ENCODE results near the gene EBPL.
A peak's percentile ranks its signal among the peaks of the same experiment; 100 is the strongest.
"Not testable (repeated sequence)": the region's sequence is repeated elsewhere in the genome, so short reads cannot be mapped to it uniquely, and the experiment has no call there.

EBPL gene

DNA sequence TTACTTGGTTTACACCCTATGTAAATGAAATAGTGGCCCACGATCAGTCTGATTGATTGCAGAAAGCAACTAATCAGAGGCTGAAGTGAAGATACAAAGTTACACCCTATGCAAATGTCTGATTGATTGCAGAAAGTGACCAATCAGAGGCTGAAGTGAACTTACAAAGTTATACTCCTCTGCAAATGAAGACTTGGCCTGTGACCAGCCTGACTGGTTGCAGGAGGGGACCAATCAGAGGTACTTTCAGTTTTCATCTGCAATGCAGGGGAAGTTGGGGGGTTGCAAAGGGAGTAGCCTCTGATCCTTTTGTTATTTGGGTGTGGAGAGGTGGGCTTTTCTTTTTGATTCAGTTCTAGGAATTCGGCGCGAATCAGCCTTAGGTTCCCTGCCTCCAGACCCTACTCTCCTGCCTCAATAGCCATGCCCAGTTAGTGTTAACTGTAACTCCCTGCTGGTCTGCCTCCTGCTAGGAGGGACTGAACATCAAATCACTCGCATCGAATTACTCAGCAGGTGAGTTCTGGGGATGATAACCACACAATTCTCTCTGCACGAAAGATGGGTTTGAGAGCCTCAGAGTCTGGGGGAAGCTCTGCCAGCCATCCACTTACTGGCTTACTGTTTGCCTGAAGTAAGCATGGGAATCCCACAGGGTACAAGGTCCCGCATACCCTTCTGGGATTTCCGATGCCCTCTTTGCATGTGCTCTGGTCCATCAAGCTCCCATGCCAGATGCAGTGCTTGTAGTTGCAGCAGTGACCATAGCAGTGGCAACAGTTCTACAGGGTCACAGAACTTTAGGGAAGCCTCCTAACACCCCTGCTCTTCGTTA, 55.5 kb downstream of the EBPL start:
- DNase-seq (ENCODE audit: low spot score) = no peak

GRCh38 chr13:49633710-49634109, 57.6 kb downstream of the EBPL start:
- no peak for DNase-seq (ENCODE audit: low spot score)

GRCh38 chr13:49632156-49632555, 59.1 kb downstream of the EBPL start:
- DNase-seq (ENCODE audit: low spot score) = no peak

DNA sequence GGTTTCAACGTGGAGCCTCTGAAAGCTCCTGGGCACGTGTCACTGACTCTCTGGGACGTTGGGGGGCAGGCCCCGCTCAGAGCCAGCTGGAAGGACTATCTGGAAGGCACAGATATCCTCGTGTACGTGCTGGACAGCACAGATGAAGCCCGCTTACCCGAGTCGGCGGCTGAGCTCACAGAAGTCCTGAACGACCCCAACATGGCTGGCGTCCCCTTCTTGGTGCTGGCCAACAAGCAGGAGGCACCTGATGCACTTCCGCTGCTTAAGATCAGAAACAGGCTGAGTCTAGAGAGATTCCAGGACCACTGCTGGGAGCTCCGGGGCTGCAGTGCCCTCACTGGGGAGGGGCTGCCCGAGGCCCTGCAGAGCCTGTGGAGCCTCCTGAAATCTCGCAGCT, 60.7 kb downstream of the EBPL start:
- DNase-seq (ENCODE audit: low spot score) = no peak

DNA sequence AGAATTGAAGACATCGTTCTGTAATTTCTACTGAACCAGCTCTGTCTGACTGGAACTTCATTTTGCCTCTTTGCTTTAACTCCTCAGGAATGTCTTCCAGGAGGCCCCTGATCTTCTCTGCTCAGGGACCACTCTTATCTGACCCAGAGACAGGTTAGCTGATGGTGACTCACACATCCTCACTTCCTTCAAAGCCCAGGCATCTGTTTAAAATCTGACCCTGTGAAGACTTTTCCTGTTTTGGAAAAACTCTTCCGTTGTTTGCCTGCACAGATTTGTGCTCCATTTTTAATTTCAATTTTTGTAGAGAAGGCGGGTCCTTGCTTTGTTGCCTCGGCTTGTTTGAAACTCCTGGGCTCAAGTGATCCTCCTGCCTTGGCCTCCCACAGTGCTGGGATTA, 61.3 kb downstream of the EBPL start:
- no peak for DNase-seq (ENCODE audit: low spot score)

DNA sequence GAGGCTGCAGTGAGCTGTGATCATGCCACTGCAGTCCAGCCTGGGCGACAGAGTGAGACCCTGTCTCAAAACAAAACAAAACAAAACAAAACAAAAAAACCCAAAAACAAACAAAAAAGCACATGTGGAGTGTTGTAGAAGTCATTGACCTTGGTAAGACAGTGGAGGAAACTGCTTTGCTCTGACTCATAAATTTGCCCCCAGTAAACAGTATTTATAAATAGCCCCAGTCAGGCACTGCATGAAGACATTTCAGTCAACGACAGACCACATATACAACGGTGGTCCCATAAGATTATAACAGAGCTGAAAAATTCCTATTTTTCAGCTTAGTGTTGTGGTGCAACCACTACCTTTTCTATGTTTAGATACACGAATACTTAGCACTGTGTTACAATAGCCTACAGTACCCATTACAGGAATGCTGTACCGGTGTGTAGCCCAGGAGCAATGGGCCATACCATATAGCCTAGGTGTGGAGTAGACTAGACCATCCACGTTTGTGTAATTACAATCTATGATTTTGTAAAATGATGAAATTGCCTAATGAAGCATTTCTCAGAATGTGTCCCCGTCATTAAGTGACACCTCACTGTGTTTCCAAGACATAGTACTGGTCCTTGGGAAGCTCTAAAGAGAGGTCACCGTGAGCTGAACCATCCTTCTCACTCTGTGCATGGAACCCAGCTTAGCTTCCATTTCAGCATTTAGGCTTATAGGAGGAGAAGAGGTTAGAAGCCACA, 61.9 kb downstream of the EBPL start:
- DNase-seq (ENCODE audit: low spot score) = no peak

GRCh38 chr13:49627831-49628652, 63.2 kb downstream of the EBPL start, which contains the start of gene ARL11:
ARL11 (plus strand) TSS chr13:49628507; CDS start chr13:49630448, 1,941 bp downstream.
- no peak for DNase-seq (ENCODE audit: low spot score)

GRCh38 chr13:49625392-49626079, 65.8 kb downstream of the EBPL start:
- DNase-seq (ENCODE audit: low spot score) = peak; percentile 51

- no peak for DNase-seq (ENCODE audit: low spot score)
These were observed 67.1 kb downstream of the EBPL start for GRCh38 chr13:49624229-49624628.

GRCh38 chr13:49622174-49622946, 68.9 kb downstream of the EBPL start:
- no peak for DNase-seq (ENCODE audit: low spot score)

GRCh38 chr13:49620170-49620621, 71.1 kb downstream of the EBPL start:
- DNase-seq (ENCODE audit: low spot score) = no peak

- DNase-seq (ENCODE audit: low spot score) = no peak
These were observed 74.6 kb downstream of the EBPL start for GRCh38 chr13:49616676-49617065.

- DNase-seq (ENCODE audit: low spot score) = no peak
These were observed 75.2 kb downstream of the EBPL start for GRCh38 chr13:49615836-49616675.

DNA sequence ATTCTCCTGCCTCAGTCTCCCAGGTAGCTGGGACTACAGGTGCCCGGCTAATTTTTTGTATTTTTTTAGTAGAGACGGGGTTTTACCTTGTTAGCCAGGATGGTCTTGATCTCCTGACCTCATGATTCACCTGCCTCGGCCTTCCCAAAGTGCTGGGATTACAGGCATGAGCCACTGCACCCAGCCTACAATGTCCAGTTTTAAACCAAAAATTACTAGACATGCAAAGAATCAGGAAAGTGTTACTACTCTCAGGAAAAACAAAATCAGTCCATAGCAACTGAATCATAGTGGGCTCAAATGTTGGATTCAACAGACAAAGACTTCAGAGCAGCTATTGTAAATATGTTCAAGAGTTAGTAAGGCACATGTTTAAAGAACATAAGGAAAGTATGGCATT, 79.2 kb downstream of the EBPL start:
- not testable (repeated sequence) for DNase-seq (ENCODE audit: low spot score)
